Gastrocnemius medialis (tissue), 4 donors: Measurements from ENCODE around the gene MYOM1. TPM values are rescaled to one million over a fixed set of nuclear protein-coding genes. Genes with fewer than 3 reads are reported as not detected.

Source experiments
- ATAC-seq, 2 donors: fragments of 150-250 bp; one replicate each; pipeline ENCODE4 v1.9.1; 2016
- DNase-seq, 2 donors: peaks; one replicate each; pipeline ENCODE4 v3.0.0-alpha.2; 2019
- H3K27ac ChIP-seq, 4 donors: fragments of 200-600 bp; sonication (generic); 1 replicate in 1 of 4; 2 replicates in 3 of 4; pipeline ENCODE4 v1.5.1; 2016 to 2018; ENCODE audit warnings: mild to moderate bottlenecking in 2 of 4, moderate library complexity in 1 of 4
- H3K27me3 ChIP-seq, 3 donors: fragments of 200-600 bp; sonication (generic) in 2 of 3; 1 replicate in 1 of 3; 2 replicates in 2 of 3; pipeline versions ENCODE4 v1.5.1 to v1.6.0; 2016 to 2019; ENCODE audit warnings: mild to moderate bottlenecking in 1 of 3, moderate library complexity in 1 of 3
- H3K36me3 ChIP-seq, 2 donors: fragments of 200-600 bp; sonication (generic) in 1 of 2; one replicate each; pipeline ENCODE4 v1.5.1; 2017 to 2018
- H3K4me1 ChIP-seq, 2 donors: fragments of 200-600 bp; sonication (generic) in 1 of 2; one replicate each; pipeline ENCODE4 v1.5.1; 2016 to 2017; ENCODE audit warnings: mild to moderate bottlenecking in 2 of 2
- H3K4me3 ChIP-seq, 4 donors: fragments of 200-600 bp; sonication (generic) in 3 of 4; 1 replicate in 1 of 4; 2 replicates in 3 of 4; pipeline ENCODE4 v1.5.1; 2016 to 2019; ENCODE audit warnings: mild to moderate bottlenecking in 2 of 4
- H3K9me3 ChIP-seq, 3 donors: fragments of 200-600 bp; sonication (generic) in 2 of 3; 1 replicate in 1 of 3; 2 replicates in 2 of 3; pipeline ENCODE4 v1.5.1; 2016 to 2019
- CTCF ChIP-seq, 5 experiments: fragments of 450-650 bp in 3 of 5; fragments of 200-600 bp in 2 of 5; sonication (generic) in 2 of 5; IDR thresholded peaks in 4 of 5; conservative IDR thresholded peaks in 1 of 5; 1 replicate in 4 of 5; 2 replicates in 1 of 5; pipeline ENCODE4 v1.5.1; 2016 to 2019; ENCODE audit warnings: antibody characterized with exemption in 5 of 5, mild to moderate bottlenecking in 3 of 5, moderate library complexity in 3 of 5
- POLR2A ChIP-seq, 2 donors: fragments of 450-650 bp; IDR thresholded peaks; one replicate each; pipeline ENCODE4 v1.6.1; 2017; ENCODE audit warnings: antibody characterized with exemption in 2 of 2, mild to moderate bottlenecking in 2 of 2, moderate library complexity in 2 of 2
- in situ Hi-C, 4 donors: fragments of 200-750 bp; cut with MboI; loops; one replicate each; pipeline versions ENCODE4 v1.15.0 to v1.8.0; 2017; ENCODE audit warnings: low sequenced_read_pairs in 4 of 4
- intact Hi-C: fragments of 100-400 bp; cut with DNase I; formaldehyde crosslinking; loops from one replicate; pipeline ENCODE4 v1.15.1; 2023; ENCODE audit warnings: low total_unique reads
- total RNA-seq, 4 donors: library from RNA; depleted of rRNA; stranded (reverse); fragments of >200 nt; gene quantifications; one replicate each; pipeline versions ENCODE4 v1.1.0 to v1.2.3, GENCODE V29; 2016

Gene MYOM1
- total RNA-seq, 4 donors from 2014 or later: 245 to 307 (median 273) TPM

GRCh38 chr18:3261373-3262233, 41.8 kb upstream of the MYOM1 start, which contains the start of gene MYL12B:
Gene MYL12B (plus strand): TSS chr18:3262133. CDS start chr18:3272899, 10,766 bp downstream.
- ATAC-seq (peak; percentile 79 to 89), DNase-seq (peak; percentile 61 to 73)
- Histone ChIP-seq H3K4me3 (peak within 1 kb of the TSS; percentile 73 to 98 (median 82)), H3K9me3 (no peaks in the 10 kb centered on the region), H3K36me3 (peaks cover 0 to 21% of the 10 kb centered on the region in 2 donors), H3K27me3 (no peaks in the 10 kb centered on the region), H3K4me1 (peaks cover 69 to 83% of the 10 kb centered on the region in 2 donors), H3K27ac (peak within 1 kb of the TSS; percentile 99)
- intact Hi-C loops: loop anchor here (2.0 to 5.0 kb wide), 3 partner anchors 187 to 336 kb away; partner anchors contain the start of gene LPIN2
- TF ChIP-seq POLR2A (IDR thresholded peaks at IDR 0.05): peak; percentile 68 to 76
- TF ChIP-seq CTCF (IDR thresholded peaks at IDR 0.05 in 4 of 5, conservative IDR thresholded peaks at IDR 0.05 in 1 of 5): peak in 4 of 5 experiments; percentile 12 to 36 (median 24)
- in situ Hi-C loops: loop anchor here in 1 of 4 donors (25.0 kb wide), 1 partner anchor 699 kb away; the partner anchor contains the start of genes METTL4 and NDC80

GRCh38 chr18:3260995-3261372, 41.2 kb upstream of the MYOM1 start:
- H3K27ac ChIP-seq: peak overlapping the region; percentile 99
- in situ Hi-C loops: loop anchor here in 1 of 4 donors (25.0 kb wide), 1 partner anchor 699 kb away; the partner anchor contains the start of genes METTL4 and NDC80
- intact Hi-C loops: loop anchor here (5.0 kb wide), 2 partner anchors 249 to 336 kb away; partner anchors contain the start of gene LPIN2

GRCh38 chr18:3257627-3258120, 37.9 kb upstream of the MYOM1 start:
- in situ Hi-C loops: loop anchor here in 1 of 4 donors (25.0 kb wide), 1 partner anchor 695 kb away; the partner anchor contains the start of genes METTL4 and NDC80
- DNase-seq: no peak
- H3K9me3 ChIP-seq: no peaks in the 10 kb centered on the region
- peaks cover 2 to 55% of the 10 kb centered on the region in 2 donors for H3K36me3 ChIP-seq
- intact Hi-C loops: loop anchor here (10.0 kb wide), 1 partner anchor 603 kb away; the partner anchor contains the start of gene SMCHD1
- no peak for ATAC-seq
- H3K27ac ChIP-seq: peak overlapping the region; percentile 99
- H3K4me1 ChIP-seq: peaks cover 69 to 84% of the 10 kb centered on the region in 2 donors
- TF ChIP-seq CTCF (IDR thresholded peaks at IDR 0.05 in 4 of 5, conservative IDR thresholded peaks at IDR 0.05 in 1 of 5) (no peak), POLR2A (IDR thresholded peaks at IDR 0.05) (no peak)
- no peaks in the 10 kb centered on the region for H3K27me3 ChIP-seq
- peak overlapping the region in 1 of 4 donors; percentile 22 for H3K4me3 ChIP-seq

More at GRCh38 chr18:3260995-3261372, 41.2 kb upstream of the MYOM1 start:
- DNase-seq (no peak), ATAC-seq (peak in 1 of 2 donors; percentile 5)
- TF ChIP-seq CTCF (IDR thresholded peaks at IDR 0.05 in 4 of 5, conservative IDR thresholded peaks at IDR 0.05 in 1 of 5) (peak in 1 of 5 experiments; percentile 11), POLR2A (IDR thresholded peaks at IDR 0.05) (no peak)
- H3K36me3 ChIP-seq: peaks cover 0 to 27% of the 10 kb centered on the region in 2 donors
- no peaks in the 10 kb centered on the region for H3K9me3 ChIP-seq
- H3K27me3 ChIP-seq: no peaks in the 10 kb centered on the region
- H3K4me3 ChIP-seq: peak overlapping the region; percentile 73 to 98 (median 82)
- H3K4me1 ChIP-seq: peaks cover 69 to 83% of the 10 kb centered on the region in 2 donors

GRCh38 chr18:3256693-3257626, 37.2 kb upstream of the MYOM1 start:
- Histone ChIP-seq H3K27me3 (no peaks in the 10 kb centered on the region), H3K4me1 (peaks cover 75 to 90% of the 10 kb centered on the region in 2 donors), H3K4me3 (peak overlapping the region in 1 of 4 donors; percentile 22), H3K9me3 (no peaks in the 10 kb centered on the region), H3K36me3 (peaks cover 2 to 55% of the 10 kb centered on the region in 2 donors), H3K27ac (peak overlapping the region; percentile 99)
- in situ Hi-C loops (loop anchor here in 1 of 4 donors (25.0 kb wide), 1 partner anchor 695 kb away; the partner anchor contains the start of genes METTL4 and NDC80), intact Hi-C loops (loop anchor here (10.0 kb wide), 1 partner anchor 602 kb away; the partner anchor contains the start of gene SMCHD1)
- ATAC-seq: no peak
- TF ChIP-seq CTCF (IDR thresholded peaks at IDR 0.05 in 4 of 5, conservative IDR thresholded peaks at IDR 0.05 in 1 of 5) (no peak), POLR2A (IDR thresholded peaks at IDR 0.05) (no peak)
- no peak for DNase-seq
